SU-DHL-6 (cell line): Measurements from ENCODE around the gene LRRC49.

Experiments
- H2AFZ ChIP-seq: fragments of 200-600 bp; sonication (generic); 2 replicates; pipeline ENCODE4 v1.6.1; 2014; ENCODE audit warnings: low read depth, mild to moderate bottlenecking, moderate library complexity, mixed read lengths, antibody characterized with exemption, low read length; ENCODE audit not compliant: severe bottlenecking
- H3F3A ChIP-seq: fragments of 200-600 bp; shearing (Covaris generic); 2 replicates; pipeline ENCODE4 v1.6.0; 2016; ENCODE audit warnings: antibody characterized with exemption, mild to moderate bottlenecking; ENCODE audit not compliant: insufficient read depth
- H3K27ac ChIP-seq: fragments of 200-600 bp; sonication (generic); 2 replicates; pipeline ENCODE4 v1.5.1; 2016; ENCODE audit warnings: low read depth, mild to moderate bottlenecking, low read length, moderate library complexity, mixed read lengths
- H3K27me3 ChIP-seq: fragments of 200-600 bp; sonication (generic), shearing (Covaris generic); 2 replicates; pipeline ENCODE4 v1.6.0; 2014; ENCODE audit warnings: mild to moderate bottlenecking, low read length
- H3K36me3 ChIP-seq: fragments of 200-600 bp; sonication (generic); 2 replicates; pipeline ENCODE4 v1.6.1; 2014; ENCODE audit warnings: mild to moderate bottlenecking, low read length, mixed read lengths
- H3K4me2 ChIP-seq: fragments of 300-600, 200-600 bp; shearing (Covaris generic), sonication (generic); 2 replicates; pipeline ENCODE4 v1.6.0; 2014; ENCODE audit warnings: low read length, low read depth, mild to moderate bottlenecking; ENCODE audit not compliant: poor library complexity, severe bottlenecking
- H3K4me3 ChIP-seq: fragments of 200-600 bp; sonication (generic); 2 replicates; pipeline ENCODE4 v1.5.1; 2014; ENCODE audit warnings: antibody characterized with exemption, low read length, mild to moderate bottlenecking, mixed read lengths; ENCODE audit not compliant: insufficient read depth, poor library complexity, severe bottlenecking
- H3K79me2 ChIP-seq: fragments of 200-600 bp; sonication (generic); 2 replicates; pipeline ENCODE4 v1.6.1; 2014; ENCODE audit warnings: mild to moderate bottlenecking, low read length, moderate library complexity; ENCODE audit not compliant: insufficient read depth
- H3K9ac ChIP-seq: fragments of 200-600 bp; sonication (generic); 2 replicates; pipeline ENCODE4 v1.7.0; 2014; ENCODE audit warnings: mild to moderate bottlenecking, low read length
- H3K9me2 ChIP-seq: fragments of 200-600 bp; sonication (generic); replicated peaks from 2 replicates; pipeline ENCODE4 v1.6.1; 2014; ENCODE audit warnings: low read length; ENCODE audit not compliant: insufficient read depth
- H3K9me3 ChIP-seq: fragments of 200-600 bp; sonication (generic); 2 replicates; pipeline ENCODE4 v1.6.1; 2014; ENCODE audit warnings: low read length, mixed read lengths; ENCODE audit not compliant: insufficient read depth
- H4K20me1 ChIP-seq: fragments of 200-600 bp; sonication (generic); 2 replicates; pipeline ENCODE4 v1.6.1; 2014; ENCODE audit warnings: low read depth, mild to moderate bottlenecking, antibody characterized with exemption, low read length, moderate library complexity, mixed read lengths
- CTCF ChIP-seq: fragments of 200-600 bp; sonication (generic); IDR thresholded peaks from one replicate; pipeline ENCODE4 v1.5.1; 2017; ENCODE audit warnings: antibody characterized with exemption, mild to moderate bottlenecking, low read length, moderate library complexity; ENCODE audit not compliant: insufficient read depth, poor library complexity, severe bottlenecking
- EZH2phosphoT487 ChIP-seq: fragments of 200-600 bp; sonication (generic), shearing (Covaris generic); conservative IDR thresholded peaks from 2 replicates; pipeline ENCODE4 v1.6.1; 2018; ENCODE audit warnings: mild to moderate bottlenecking, antibody characterized with exemption, low read length, moderate library complexity, mixed read lengths

The LRRC49 gene

DNA sequence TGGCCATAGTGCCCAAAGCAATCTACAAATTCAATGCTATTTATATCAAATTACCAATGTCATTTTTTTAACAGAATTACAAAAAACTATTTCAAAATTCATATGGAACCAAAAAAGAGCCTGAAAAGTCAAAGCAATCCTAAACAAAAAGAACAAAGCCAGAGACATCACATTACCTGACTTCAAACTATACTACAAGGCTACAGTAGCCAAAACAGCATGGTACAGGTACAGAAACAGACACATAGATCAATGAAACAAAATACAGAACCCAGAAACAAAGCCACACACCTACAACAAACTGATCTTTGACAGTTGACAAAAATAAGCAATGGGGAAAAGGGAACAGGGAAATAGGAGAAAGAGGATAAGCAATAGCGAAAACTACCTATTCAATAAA is 196.1 kb downstream of the LRRC49 start:
- H3K4me2 ChIP-seq: no peak overlapping the region
- no peaks in the 10 kb centered on the region for H4K20me1 ChIP-seq
- H2AFZ ChIP-seq: no peak overlapping the region
- no peak overlapping the region for H3K4me3 ChIP-seq
- TF ChIP-seq CTCF (no peak), EZH2phosphoT487 (no peak)
- H3K9ac ChIP-seq: no peak overlapping the region
- no peaks in the 10 kb centered on the region for H3K27me3 ChIP-seq
- no peak overlapping the region for H3K27ac ChIP-seq
- no peaks in the 10 kb centered on the region for H3K79me2 ChIP-seq
- no peaks in the 10 kb centered on the region for H3K9me3 ChIP-seq
- no peaks in the 10 kb centered on the region for H3F3A ChIP-seq
- no peaks in the 10 kb centered on the region for H3K9me2 ChIP-seq
- H3K36me3 ChIP-seq: no peaks in the 10 kb centered on the region

DNA sequence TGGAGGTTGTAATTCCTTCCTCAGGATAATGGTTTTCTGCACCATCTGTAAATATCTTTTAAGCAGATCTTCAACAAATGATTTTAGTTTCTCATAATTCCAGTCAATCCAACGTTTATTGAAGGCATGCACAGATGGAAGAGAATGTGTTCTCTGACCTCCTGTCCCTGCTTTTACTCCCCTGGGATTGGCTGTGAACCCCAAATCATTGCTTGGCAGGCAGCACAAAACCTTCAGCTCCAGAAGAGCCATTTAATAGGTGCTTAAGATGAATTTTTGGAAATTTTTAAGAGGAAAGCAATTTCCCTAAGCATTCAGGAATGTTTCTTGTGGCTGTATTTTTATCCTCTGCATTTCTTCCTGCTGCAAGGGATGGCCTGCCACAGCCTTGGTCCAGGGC is 197.2 kb downstream of the LRRC49 start:
- no peak for TF ChIP-seq EZH2phosphoT487
- no peak for TF ChIP-seq CTCF
- Histone ChIP-seq H3K36me3 (no peaks in the 10 kb centered on the region), H3F3A (no peaks in the 10 kb centered on the region), H4K20me1 (no peaks in the 10 kb centered on the region), H3K9me2 (no peaks in the 10 kb centered on the region), H2AFZ (no peak overlapping the region), H3K9ac (no peak overlapping the region), H3K27me3 (no peaks in the 10 kb centered on the region), H3K27ac (no peak overlapping the region), H3K79me2 (no peaks in the 10 kb centered on the region), H3K4me2 (no peak overlapping the region), H3K4me3 (no peak overlapping the region), H3K9me3 (no peaks in the 10 kb centered on the region)

GRCh38 chr15:71091601-71092000 is 199.0 kb downstream of the LRRC49 start:
- Histone ChIP-seq H3F3A (no peaks in the 10 kb centered on the region), H3K9me2 (no peaks in the 10 kb centered on the region), H3K9me3 (no peaks in the 10 kb centered on the region), H3K27ac (no peak overlapping the region), H3K79me2 (no peaks in the 10 kb centered on the region), H3K36me3 (no peaks in the 10 kb centered on the region), H4K20me1 (no peaks in the 10 kb centered on the region), H3K4me3 (no peak overlapping the region), H2AFZ (no peak overlapping the region), H3K4me2 (no peak overlapping the region), H3K27me3 (no peaks in the 10 kb centered on the region), H3K9ac (no peak overlapping the region)
- no peak for TF ChIP-seq EZH2phosphoT487
- no peak for TF ChIP-seq CTCF
